ENCODE results near the gene AKAP13. TPM values are rescaled to one million over a fixed set of nuclear protein-coding genes. Genes with fewer than 3 reads are reported as not detected.

The AKAP13 gene
- total and polyA plus RNA-seq, 2 donors (not counting 1 experiment from before 2014, with no cell fraction given), result 73.8 to 358 TPM

DNA sequence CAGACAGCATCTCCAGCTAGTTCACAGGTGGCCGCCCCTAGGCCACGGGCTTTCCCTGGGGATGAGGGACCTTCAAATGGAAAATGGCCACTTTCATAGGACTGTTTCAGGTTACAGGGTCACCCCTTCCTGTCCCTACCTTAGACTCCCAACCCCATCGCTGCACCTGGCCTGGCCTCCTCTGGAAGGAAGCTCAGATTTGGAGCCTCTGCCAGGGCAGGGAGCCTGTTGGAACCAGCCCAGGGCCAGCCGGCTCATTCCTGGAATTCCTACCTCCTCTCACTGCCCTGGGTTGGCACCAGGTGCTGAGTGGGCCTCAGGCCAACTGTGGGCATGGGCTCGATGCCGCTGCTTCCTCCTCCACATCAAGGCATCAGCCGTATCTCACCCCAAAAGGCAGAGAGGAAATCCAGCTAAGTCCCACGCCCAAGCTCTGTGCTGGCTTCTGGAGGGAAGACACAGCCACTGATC lies 372.1 kb downstream of the AKAP13 start:
- no peaks in the 10 kb centered on the region for H3K79me2 ChIP-seq (ENCODE audit: control insufficient read depth, insufficient read depth, low read length)
- H3K9me3 ChIP-seq (ENCODE audit: control extremely low read depth in 1 of 3, control insufficient read depth in 2 of 3, insufficient read depth in 1 of 3, low read length in 2 of 3), result no peaks in the 10 kb centered on the region
- no peaks in the 10 kb centered on the region for H3K27me3 Mint-ChIP-seq
- ATAC-seq (ENCODE audit: low read depth), result no peak
- no peak overlapping the region for H3K4me3 ChIP-seq (ENCODE audit: control extremely low read depth in 1 of 5, extremely low read depth in 1 of 5, insufficient read depth in 1 of 5, low read depth in 2 of 5, low read length in 4 of 5)
- 59% methylated on average over 7 of the region's 8 CpGs for WGBS (ENCODE audit: insufficient coverage)
- H3K4me3 Mint-ChIP-seq, result no peak overlapping the region
- H4K20me1 ChIP-seq (ENCODE audit: control insufficient read depth, insufficient read depth, low read length, poor library complexity, severe bottlenecking), result peaks cover 22% of the 10 kb centered on the region
- H3K36me3 ChIP-seq (replicated peaks in 1 of 2; ENCODE audit: control extremely low read depth in 1 of 2, control insufficient read depth in 1 of 2, extremely low read depth in 1 of 2, insufficient read depth in 2 of 2, low read length in 1 of 2), result peaks cover 0 to 17% of the 10 kb centered on the region in 2 experiments
- H3K9me3 Mint-ChIP-seq (ENCODE audit: insufficient read depth), result no peaks in the 10 kb centered on the region
- H3K9ac ChIP-seq (ENCODE audit: low read length), result no peak overlapping the region
- ChIA-PET CTCF (no interaction called here), POLR2A (no interaction called here)
- no peak for DNase-seq
- no peak overlapping the region for H2AFZ ChIP-seq (ENCODE audit: insufficient read depth, low read depth, low read length, poor library complexity, severe bottlenecking)
- H3K27ac ChIP-seq (ENCODE audit: low read length in 2 of 2), result no peak overlapping the region
- H3K4me2 ChIP-seq (replicated peaks; ENCODE audit: low read depth, low read length, poor library complexity, severe bottlenecking), result no peak overlapping the region
- TF ChIP-seq, protein P1, sequence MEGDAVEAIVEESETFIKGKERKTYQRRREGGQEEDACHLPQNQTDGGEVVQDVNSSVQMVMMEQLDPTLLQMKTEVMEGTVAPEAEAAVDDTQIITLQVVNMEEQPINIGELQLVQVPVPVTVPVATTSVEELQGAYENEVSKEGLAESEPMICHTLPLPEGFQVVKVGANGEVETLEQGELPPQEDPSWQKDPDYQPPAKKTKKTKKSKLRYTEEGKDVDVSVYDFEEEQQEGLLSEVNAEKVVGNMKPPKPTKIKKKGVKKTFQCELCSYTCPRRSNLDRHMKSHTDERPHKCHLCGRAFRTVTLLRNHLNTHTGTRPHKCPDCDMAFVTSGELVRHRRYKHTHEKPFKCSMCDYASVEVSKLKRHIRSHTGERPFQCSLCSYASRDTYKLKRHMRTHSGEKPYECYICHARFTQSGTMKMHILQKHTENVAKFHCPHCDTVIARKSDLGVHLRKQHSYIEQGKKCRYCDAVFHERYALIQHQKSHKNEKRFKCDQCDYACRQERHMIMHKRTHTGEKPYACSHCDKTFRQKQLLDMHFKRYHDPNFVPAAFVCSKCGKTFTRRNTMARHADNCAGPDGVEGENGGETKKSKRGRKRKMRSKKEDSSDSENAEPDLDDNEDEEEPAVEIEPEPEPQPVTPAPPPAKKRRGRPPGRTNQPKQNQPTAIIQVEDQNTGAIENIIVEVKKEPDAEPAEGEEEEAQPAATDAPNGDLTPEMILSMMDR (IDR thresholded peaks at IDR 0.05), result no peak
- no peak for TF ChIP-seq EZH2 (IDR thresholded peaks at IDR 0.05; ENCODE audit: borderline replicate concordance, insufficient read depth, low read depth, low read length, poor library complexity, severe bottlenecking)
- no peaks in the 10 kb centered on the region for H3K4me1 ChIP-seq (ENCODE audit: control insufficient read depth in 2 of 2, insufficient read depth in 2 of 2, low read length in 2 of 2)
- peaks cover 2% of the 10 kb centered on the region for H3K4me1 Mint-ChIP-seq
- H3K27me3 ChIP-seq (replicated peaks in 1 of 4; ENCODE audit: control extremely low read depth in 1 of 4, control insufficient read depth in 3 of 4, insufficient read depth in 4 of 4, low read length in 3 of 4), result no peaks in the 10 kb centered on the region
- peak overlapping the region; percentile 2 for H3K27ac Mint-ChIP-seq
- intact Hi-C loops (cut with micrococcal nuclease), result no loop called here

DNA sequence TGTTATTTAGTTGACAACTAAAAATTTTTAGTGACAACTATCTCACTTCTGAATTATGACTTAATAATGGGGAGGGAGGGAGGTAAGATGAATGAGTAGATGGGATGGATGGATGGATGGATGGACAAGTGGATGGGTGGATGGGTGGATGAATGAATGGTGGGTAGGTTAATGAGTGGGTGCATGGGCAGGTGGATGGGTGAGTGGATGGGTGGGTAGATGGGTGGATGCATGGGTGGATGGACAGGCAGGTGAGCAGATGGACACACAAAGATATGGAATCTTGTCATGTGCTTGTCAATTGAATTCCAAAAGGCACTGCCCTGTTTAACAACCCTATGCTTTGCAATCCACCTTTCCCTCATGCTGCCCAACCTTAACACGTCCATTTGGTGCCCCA lies 372.9 kb downstream of the AKAP13 start:
- CTCF ChIA-PET, result no interaction called here

More for the DNA sequence above, 372.9 kb downstream of the AKAP13 start:
- Histone ChIP-seq H3K4me2 (replicated peaks; ENCODE audit: low read depth, low read length, poor library complexity, severe bottlenecking) (no peak overlapping the region), H2AFZ (ENCODE audit: insufficient read depth, low read depth, low read length, poor library complexity, severe bottlenecking) (no peak overlapping the region), H3K4me1 (ENCODE audit: control insufficient read depth in 2 of 2, insufficient read depth in 2 of 2, low read length in 2 of 2) (no peaks in the 10 kb centered on the region), H3K79me2 (ENCODE audit: control insufficient read depth, insufficient read depth, low read length) (no peaks in the 10 kb centered on the region), H3K27me3 (replicated peaks in 1 of 4; ENCODE audit: control extremely low read depth in 1 of 4, control insufficient read depth in 3 of 4, insufficient read depth in 4 of 4, low read length in 3 of 4) (no peaks in the 10 kb centered on the region), H3K9ac (ENCODE audit: low read length) (no peak overlapping the region), H4K20me1 (ENCODE audit: control insufficient read depth, insufficient read depth, low read length, poor library complexity, severe bottlenecking) (peaks cover 15% of the 10 kb centered on the region), H3K4me3 (ENCODE audit: control extremely low read depth in 1 of 5, extremely low read depth in 1 of 5, insufficient read depth in 1 of 5, low read depth in 2 of 5, low read length in 4 of 5) (no peak overlapping the region), H3K27ac (ENCODE audit: low read length in 2 of 2) (no peak overlapping the region), H3K36me3 (replicated peaks in 1 of 2; ENCODE audit: control extremely low read depth in 1 of 2, control insufficient read depth in 1 of 2, extremely low read depth in 1 of 2, insufficient read depth in 2 of 2, low read length in 1 of 2) (peaks cover 0 to 10% of the 10 kb centered on the region in 2 experiments), H3K9me3 (ENCODE audit: control extremely low read depth in 1 of 3, control insufficient read depth in 2 of 3, insufficient read depth in 1 of 3, low read length in 2 of 3) (no peaks in the 10 kb centered on the region)
- Mint-ChIP-seq H3K27ac (no peak overlapping the region), H3K9me3 (ENCODE audit: insufficient read depth) (no peaks in the 10 kb centered on the region), H3K4me1 (peaks cover 2% of the 10 kb centered on the region), H3K4me3 (no peak overlapping the region), H3K27me3 (no peaks in the 10 kb centered on the region)
- WGBS (ENCODE audit: insufficient coverage), result no CpG with 5 or more reads among the region's 1 CpG
- DNase-seq (no peak), ATAC-seq (ENCODE audit: low read depth) (no peak)
- POLR2A ChIA-PET, result no interaction called here
- TF ChIP-seq EZH2 (IDR thresholded peaks at IDR 0.05; ENCODE audit: borderline replicate concordance, insufficient read depth, low read depth, low read length, poor library complexity, severe bottlenecking), result no peak
- TF ChIP-seq, protein P1 (IDR thresholded peaks at IDR 0.05), result no peak
- intact Hi-C loops (cut with micrococcal nuclease), result no loop called here

All from B cell (primary cell).